ENCODE results near the gene STARD3.

The STARD3 gene

GRCh38 chr17:39604911-39605491, 31.9 kb upstream of the STARD3 start:
- DNase-seq (ENCODE audit: low spot score) = no peak

GRCh38 chr17:39605492-39606433, 31.2 kb upstream of the STARD3 start:
- no peak for DNase-seq (ENCODE audit: low spot score)

- DNase-seq (ENCODE audit: low spot score) = no peak
Observed at GRCh38 chr17:39606434-39607056, 30.4 kb upstream of the STARD3 start.

GRCh38 chr17:39607057-39607850, 29.7 kb upstream of the STARD3 start:
- no peak for DNase-seq (ENCODE audit: low spot score)

GRCh38 chr17:39607851-39608130, 29.2 kb upstream of the STARD3 start, which contains the start of gene NEUROD2:
NEUROD2 (minus strand) TSS chr17:39607920; CDS start chr17:39606599, 1,321 bp downstream.
- DNase-seq (ENCODE audit: low spot score) = no peak

GRCh38 chr17:39608142-39608981, 28.6 kb upstream of the STARD3 start:
- DNase-seq (ENCODE audit: low spot score) = no peak

GRCh38 chr17:39609416-39610025, 27.4 kb upstream of the STARD3 start:
- DNase-seq (ENCODE audit: low spot score) = no peak

GRCh38 chr17:39611401-39612112, 25.4 kb upstream of the STARD3 start:
- no peak for DNase-seq (ENCODE audit: low spot score)

GRCh38 chr17:39612291-39612894, 24.6 kb upstream of the STARD3 start:
- DNase-seq (ENCODE audit: low spot score) = no peak

GRCh38 chr17:39612935-39613464, 23.9 kb upstream of the STARD3 start:
- no peak for DNase-seq (ENCODE audit: low spot score)

GRCh38 chr17:39614545-39615157, 22.3 kb upstream of the STARD3 start:
- DNase-seq (ENCODE audit: low spot score) = no peak

- no peak for DNase-seq (ENCODE audit: low spot score)
Observed at GRCh38 chr17:39615434-39615833, 21.5 kb upstream of the STARD3 start.

GRCh38 chr17:39617100-39617445, 19.9 kb upstream of the STARD3 start:
- no peak for DNase-seq (ENCODE audit: low spot score)

- DNase-seq (ENCODE audit: low spot score) = peak; percentile 76
Observed at GRCh38 chr17:39617446-39618245, 19.3 kb upstream of the STARD3 start.

- peak; percentile 28 for DNase-seq (ENCODE audit: low spot score)
Observed at GRCh38 chr17:39618246-39618913, 18.6 kb upstream of the STARD3 start.

- DNase-seq (ENCODE audit: low spot score) = no peak
Observed at GRCh38 chr17:39618956-39619785, 17.8 kb upstream of the STARD3 start.

GRCh38 chr17:39619786-39620101, 17.2 kb upstream of the STARD3 start:
- DNase-seq (ENCODE audit: low spot score) = no peak
